ENCODE data around the gene RLN3. TPM values are rescaled to one million over a fixed set of nuclear protein-coding genes. Genes with fewer than 3 reads are reported as not detected.

Gene RLN3
- total and polyA plus RNA-seq, 2 of the 8 experiments (the other 6 are each of a cell fraction or from before 2014, with no cell fraction given) = not detected

GRCh38 chr19:14050512-14050911 is 22.6 kb downstream of the RLN3 start (continued):
- TF ChIP-seq CHD7 (IDR thresholded peaks at IDR 0.05; ENCODE audit: insufficient replicate concordance, low read length) = no peak
- no peak for TF ChIP-seq RAD21 (IDR thresholded peaks at IDR 0.05 in 1 of 2, conservative IDR thresholded peaks at IDR 0.05 in 1 of 2; ENCODE audit: low read depth in 2 of 2, low read length in 2 of 2)
